Chondrocyte (in vitro differentiated cells): ENCODE measurements around the gene PYGL. TPM values are rescaled to one million over a fixed set of nuclear protein-coding genes. Genes with fewer than 3 reads are reported as not detected.
A peak's percentile ranks its signal among the peaks of the same experiment; 100 is the strongest.
"Not testable (repeated sequence)": the region's sequence is repeated elsewhere in the genome, so short reads cannot be mapped to it uniquely, and the experiment has no call there.

Source experiments
- DNase-seq: peaks from one replicate; pipeline ENCODE4 v3.0.0; 2021; ENCODE audit warnings: mixed read lengths, low spot score
- H3K27ac Mint-ChIP-seq: one replicate; pipeline ENCODE4 v1.8.0; 2021; ENCODE audit warnings: mild to moderate bottlenecking, moderate library complexity, mixed read lengths; ENCODE audit not compliant: unreplicated experiment
- H3K27me3 Mint-ChIP-seq: 2 replicates; pipeline ENCODE4 v1.8.0; 2021; ENCODE audit warnings: low read depth, mixed read lengths
- H3K36me3 Mint-ChIP-seq: 2 replicates; pipeline ENCODE4 v1.8.0; 2021; ENCODE audit warnings: low read depth, mixed read lengths
- H3K4me1 Mint-ChIP-seq: 2 replicates; pipeline ENCODE4 v1.8.0; 2021; ENCODE audit warnings: low read depth, mild to moderate bottlenecking, mixed read lengths
- H3K4me3 Mint-ChIP-seq: one replicate; pipeline ENCODE4 v1.8.0; 2021; ENCODE audit warnings: mild to moderate bottlenecking, moderate library complexity, mixed read lengths; ENCODE audit not compliant: unreplicated experiment
- H3K9me3 Mint-ChIP-seq: 2 replicates; pipeline ENCODE4 v1.8.0; 2021; ENCODE audit warnings: low read depth, mixed read lengths
- total RNA-seq: library from RNA; stranded (reverse); gene quantifications from 3 replicates; pipeline ENCODE4 v1.2.1, GENCODE V29; 2021
- TF ChIP-seq, protein P1 (sequence below): fragments of 200-600 bp; sonication (generic); IDR thresholded peaks from 2 replicates; pipeline ENCODE4 v1.5.0; 2021; ENCODE audit warnings: antibody characterized with exemption, mild to moderate bottlenecking, moderate library complexity

The PYGL gene
- total RNA-seq, 1 donor from 2014 or later, result 120 TPM

DNA sequence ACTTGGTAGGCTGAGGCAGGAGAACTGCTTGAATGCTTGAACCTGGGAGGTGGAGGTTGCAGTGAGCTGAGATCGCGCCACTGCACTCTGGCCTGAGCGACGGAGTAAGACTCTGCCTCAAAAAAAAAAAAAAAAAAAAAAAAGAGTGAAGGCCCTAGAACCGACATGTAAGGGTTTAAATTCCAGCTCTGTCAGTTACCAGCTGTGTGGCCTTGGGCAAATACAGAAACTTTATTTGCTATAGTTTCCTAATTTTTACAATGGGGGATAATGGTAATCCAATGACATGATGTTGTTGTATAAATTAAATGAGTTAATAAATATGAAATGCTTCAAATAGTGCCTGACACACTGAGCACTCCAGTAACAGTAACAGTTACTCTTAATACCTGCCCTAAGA, 19.6 kb upstream of the PYGL start:
- H3K36me3 Mint-ChIP-seq, result no peaks in the 10 kb centered on the region
- H3K4me1 Mint-ChIP-seq, result peaks cover 87% of the 10 kb centered on the region
- no peak overlapping the region for H3K4me3 Mint-ChIP-seq
- H3K27ac Mint-ChIP-seq, result peak overlapping the region; percentile 86
- TF ChIP-seq, protein P1, sequence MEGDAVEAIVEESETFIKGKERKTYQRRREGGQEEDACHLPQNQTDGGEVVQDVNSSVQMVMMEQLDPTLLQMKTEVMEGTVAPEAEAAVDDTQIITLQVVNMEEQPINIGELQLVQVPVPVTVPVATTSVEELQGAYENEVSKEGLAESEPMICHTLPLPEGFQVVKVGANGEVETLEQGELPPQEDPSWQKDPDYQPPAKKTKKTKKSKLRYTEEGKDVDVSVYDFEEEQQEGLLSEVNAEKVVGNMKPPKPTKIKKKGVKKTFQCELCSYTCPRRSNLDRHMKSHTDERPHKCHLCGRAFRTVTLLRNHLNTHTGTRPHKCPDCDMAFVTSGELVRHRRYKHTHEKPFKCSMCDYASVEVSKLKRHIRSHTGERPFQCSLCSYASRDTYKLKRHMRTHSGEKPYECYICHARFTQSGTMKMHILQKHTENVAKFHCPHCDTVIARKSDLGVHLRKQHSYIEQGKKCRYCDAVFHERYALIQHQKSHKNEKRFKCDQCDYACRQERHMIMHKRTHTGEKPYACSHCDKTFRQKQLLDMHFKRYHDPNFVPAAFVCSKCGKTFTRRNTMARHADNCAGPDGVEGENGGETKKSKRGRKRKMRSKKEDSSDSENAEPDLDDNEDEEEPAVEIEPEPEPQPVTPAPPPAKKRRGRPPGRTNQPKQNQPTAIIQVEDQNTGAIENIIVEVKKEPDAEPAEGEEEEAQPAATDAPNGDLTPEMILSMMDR, result no peak
- DNase-seq, result no peak
- no peaks in the 10 kb centered on the region for H3K9me3 Mint-ChIP-seq
- no peaks in the 10 kb centered on the region for H3K27me3 Mint-ChIP-seq

DNA sequence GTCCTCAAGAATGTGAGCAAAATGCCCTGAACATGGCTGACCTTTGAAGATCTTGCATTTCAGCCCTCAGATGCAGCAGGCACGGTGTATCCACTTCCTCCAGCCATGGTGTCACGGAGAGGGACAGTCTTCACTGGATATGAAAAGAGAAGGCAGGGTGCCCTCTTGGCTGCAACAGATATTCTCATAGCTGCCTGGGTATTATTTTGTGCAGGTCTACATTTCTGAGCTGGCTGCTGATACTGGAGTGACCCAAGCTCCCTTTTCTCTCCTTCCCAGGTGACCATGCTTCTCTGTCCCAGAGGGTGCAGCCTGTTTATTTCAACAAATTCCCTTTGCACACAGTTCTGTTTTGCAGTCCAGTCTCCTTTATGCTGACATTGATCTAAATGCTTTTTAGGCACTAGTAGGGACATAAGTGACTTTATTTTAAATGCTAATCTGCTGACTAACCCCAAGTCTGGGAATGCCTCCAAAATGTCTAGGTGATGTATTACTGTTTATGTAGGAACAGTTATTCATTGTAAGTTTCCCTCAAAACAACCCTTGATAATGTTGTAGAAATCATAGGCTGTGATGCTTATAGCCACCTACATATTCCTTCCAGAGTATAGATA, 17.4 kb upstream of the PYGL start:
- Mint-ChIP-seq H3K27me3 (no peaks in the 10 kb centered on the region), H3K4me3 (peak overlapping the region; percentile 61), H3K36me3 (no peaks in the 10 kb centered on the region), H3K9me3 (no peaks in the 10 kb centered on the region), H3K4me1 (peaks cover 84% of the 10 kb centered on the region), H3K27ac (peak overlapping the region; percentile 86)
- DNase-seq, result no peak
- TF ChIP-seq, protein P1, result no peak

GRCh38 chr14:50957296-50957695, 13.0 kb upstream of the PYGL start:
- H3K27ac Mint-ChIP-seq, result peak overlapping the region; percentile 90
- no peaks in the 10 kb centered on the region for H3K9me3 Mint-ChIP-seq
- peaks cover 59% of the 10 kb centered on the region for H3K4me1 Mint-ChIP-seq
- H3K36me3 Mint-ChIP-seq, result no peaks in the 10 kb centered on the region
- no peaks in the 10 kb centered on the region for H3K27me3 Mint-ChIP-seq
- DNase-seq, result no peak
- H3K4me3 Mint-ChIP-seq, result peak overlapping the region; percentile 22
- TF ChIP-seq, protein P1, result no peak

DNA sequence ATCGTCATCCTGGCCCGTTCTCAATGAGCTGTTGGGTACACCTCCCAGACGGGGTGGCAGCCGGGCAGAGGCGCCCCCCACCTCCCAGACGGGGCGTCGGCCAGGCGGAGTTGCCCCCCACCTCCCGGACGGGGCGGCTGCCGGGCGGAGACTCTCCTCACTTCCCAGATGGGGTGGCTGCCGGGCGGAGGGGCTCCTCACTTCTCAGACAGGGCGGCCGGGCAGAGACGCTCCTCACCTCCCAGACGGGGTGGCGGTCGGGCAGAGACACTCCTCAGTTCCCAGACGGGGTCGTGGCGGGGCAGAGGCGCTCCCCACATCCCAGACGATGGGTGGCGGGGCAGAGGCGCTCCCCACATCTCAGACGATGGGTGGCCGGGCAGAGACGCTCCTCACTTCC, 12.1 kb upstream of the PYGL start:
- DNase-seq, H3K9me3 Mint-ChIP-seq, H3K4me3 Mint-ChIP-seq, H3K36me3 Mint-ChIP-seq, H3K27me3 Mint-ChIP-seq: not testable (repeated sequence)
- peaks cover 50% of the 10 kb centered on the region for H3K4me1 Mint-ChIP-seq
- H3K27ac Mint-ChIP-seq, result peak overlapping the region; percentile 57

GRCh38 chr14:50955373-50956043, 11.2 kb upstream of the PYGL start:
- Mint-ChIP-seq H3K36me3 (no peaks in the 10 kb centered on the region), H3K27ac (peak overlapping the region; percentile 99), H3K4me3 (peak overlapping the region; percentile 25), H3K4me1 (peaks cover 41% of the 10 kb centered on the region), H3K27me3 (no peaks in the 10 kb centered on the region), H3K9me3 (no peaks in the 10 kb centered on the region)
- TF ChIP-seq, protein P1, result peak; percentile 74
- no peak for DNase-seq
